GM19452 (cell line): Measurements from ENCODE around the gene MMP23B.

Experiments
- ATAC-seq: cut with Tn5 transposase; IDR thresholded peaks from one replicate; pipeline ENCODE4 v1.9.1; 2021; ENCODE audit not compliant: unreplicated experiment

The MMP23B gene

DNA sequence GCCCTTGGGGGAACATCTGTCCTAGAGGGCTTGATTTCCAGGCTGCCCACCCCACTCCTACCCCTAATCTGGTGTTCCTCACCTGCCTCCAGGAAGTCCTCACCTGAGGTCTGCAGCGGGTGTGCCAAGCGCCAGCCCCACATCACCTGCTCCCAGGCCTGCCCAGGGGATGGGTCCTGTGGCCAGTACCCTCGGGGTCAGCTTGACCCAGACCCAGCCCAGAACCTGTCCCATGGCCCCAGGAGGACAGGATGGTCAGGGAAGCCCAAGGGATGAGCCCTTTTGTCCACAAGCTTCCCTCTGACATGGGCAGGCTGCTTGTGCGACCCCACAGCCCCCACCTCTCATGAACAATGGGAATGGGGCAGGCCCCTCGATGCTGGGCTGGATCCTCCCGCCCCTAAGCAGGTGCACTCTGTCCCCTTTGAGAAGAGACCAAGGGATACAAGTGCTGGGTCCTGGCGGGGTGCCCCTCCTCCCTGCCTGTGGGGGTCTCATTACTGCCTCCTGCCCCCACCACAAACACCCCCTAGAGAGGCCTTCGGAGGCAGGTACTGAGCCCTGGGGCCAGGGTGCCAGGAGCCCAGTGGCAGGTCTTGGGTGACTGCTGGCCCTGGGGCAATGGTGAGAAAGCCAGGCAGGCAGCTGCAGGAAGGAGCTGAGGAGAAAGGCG lies 13.4 kb upstream of the MMP23B start:
- ATAC-seq = no peak

DNA sequence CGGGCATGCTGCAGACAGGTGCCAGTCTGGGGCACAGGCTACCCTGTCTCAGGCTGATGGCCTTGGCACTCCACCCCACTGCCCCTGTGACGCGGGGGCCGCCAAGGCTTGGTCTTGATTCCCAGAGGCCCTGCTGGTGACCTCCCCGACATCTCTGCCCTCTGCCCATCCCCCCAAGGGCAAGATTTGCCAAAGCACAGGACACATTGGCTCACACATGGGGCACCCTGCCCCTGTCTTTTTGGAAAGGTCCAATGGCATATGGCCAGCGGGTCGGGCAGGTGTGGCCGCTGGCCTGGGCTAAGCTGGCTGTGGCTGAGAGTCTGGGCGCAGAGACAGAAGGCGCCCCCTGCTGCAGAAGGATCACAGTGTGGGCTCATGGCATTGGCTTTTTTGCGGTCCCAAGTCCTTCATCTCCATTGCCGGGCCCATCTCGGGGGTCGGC lies 12.0 kb upstream of the MMP23B start:
- no peak for ATAC-seq

DNA sequence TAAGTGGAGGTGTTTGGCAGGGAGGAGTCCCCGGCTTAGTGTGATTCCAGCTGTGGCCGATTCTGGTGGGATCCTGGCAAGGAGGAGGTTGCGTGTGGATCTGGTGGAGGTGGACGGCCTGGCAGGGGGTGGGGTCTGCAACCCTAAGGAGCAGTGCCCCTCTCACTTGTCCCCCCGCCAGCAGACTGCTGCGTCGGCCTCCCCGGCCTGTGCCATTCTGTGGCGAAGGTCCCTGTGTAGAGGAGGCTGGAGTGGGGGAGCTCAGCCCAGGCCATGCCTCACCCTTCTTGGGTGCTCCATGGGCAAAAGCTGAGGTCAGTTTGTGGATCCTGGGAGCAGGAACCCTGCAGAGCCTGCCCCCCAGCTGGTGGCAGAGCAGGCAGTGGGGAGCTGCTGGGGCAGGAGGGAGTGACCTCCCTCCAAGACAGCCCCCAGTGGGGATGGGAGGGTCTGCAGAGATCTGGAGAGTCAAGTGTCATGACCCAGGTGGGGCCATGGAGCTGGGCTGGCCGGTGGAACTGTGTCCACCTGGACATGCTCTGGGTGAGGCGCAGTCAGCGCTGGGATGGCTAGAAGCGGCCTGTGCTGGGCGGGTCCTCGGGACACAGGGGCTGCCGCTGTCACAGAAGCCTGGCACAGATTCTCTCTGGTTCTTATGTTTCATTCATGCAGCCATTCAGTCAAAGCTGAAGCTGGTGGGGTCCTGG lies 11.4 kb upstream of the MMP23B start:
- no peak for ATAC-seq

DNA sequence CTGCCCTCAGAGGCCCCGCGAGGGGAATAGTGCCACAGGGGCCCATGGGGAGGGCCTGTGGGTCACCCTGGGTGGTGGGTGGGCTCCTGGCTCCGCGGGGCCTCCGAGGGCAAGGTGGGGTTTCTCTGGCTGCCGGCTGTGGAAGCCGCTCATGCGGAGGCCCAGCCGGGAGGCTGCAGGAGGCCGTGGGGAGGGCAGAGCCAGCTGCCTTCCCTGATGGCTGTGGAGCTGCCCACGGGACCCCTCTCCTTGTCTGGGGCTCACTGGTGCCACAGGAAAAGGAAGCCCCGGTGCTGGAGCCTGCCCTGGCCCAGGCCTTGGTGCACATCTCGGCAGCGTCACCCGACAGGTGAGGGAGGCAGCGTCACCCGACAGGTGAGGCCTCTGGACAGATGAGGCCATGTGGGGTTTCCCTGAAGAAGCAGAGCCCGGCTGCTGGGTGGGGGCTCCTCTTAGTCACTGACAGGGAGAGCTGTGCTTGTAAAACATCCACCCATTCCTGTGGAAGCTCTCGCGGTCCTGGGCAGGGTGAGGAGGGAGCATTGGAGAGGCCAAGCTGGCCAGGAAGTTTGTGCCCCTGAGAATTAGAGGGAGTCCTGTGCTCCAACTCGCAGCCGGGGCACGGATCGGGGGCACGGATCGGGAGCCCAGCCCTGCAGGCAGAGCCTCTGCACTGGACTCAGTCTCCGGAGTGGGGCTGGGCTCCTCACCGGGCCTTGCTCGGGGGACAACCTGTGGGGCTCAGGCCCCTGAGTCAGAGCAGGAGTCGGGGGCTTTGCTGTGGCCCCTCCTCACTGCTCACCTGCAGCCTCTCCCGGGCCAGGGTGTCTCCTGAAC lies 10.6 kb upstream of the MMP23B start:
- no peak for ATAC-seq

DNA sequence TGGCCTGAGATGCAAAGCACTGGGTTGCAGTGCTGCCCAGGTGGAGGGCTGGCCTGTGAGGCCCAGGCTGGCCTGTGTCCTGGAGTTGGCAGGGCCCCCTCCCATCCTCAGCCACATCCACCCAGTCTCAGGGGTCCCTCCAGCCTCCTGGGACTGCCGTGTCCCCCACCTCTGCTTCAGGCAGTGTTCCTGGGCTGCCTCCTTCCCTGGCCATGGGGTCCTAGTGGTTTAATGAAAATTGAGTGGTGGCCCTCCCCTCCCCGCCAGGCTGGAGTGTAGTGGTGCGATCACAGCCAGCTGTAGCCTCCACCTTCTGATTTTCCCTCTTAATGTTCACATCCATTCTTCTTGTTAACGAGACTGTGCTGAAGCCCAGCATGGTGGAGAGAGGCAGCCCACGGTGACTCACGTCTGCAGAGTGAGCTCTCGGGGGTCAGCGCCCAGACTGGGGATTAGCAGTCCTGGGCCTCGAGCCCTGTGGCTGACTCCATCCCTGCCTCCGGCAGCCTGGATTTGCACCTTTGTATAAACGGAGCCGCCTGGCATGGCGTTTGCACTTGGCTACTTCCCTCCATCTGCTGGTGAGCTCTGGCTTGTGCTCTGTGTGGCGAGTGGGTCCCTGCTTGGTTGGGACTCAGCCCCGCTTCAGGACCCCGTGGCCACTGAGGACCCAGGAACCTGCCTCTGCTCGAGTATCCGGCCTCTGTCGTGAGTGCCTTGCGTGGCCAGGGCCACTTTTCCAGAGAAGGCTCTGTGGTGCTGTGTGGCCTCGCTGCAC lies 9.8 kb upstream of the MMP23B start:
- no peak for ATAC-seq

DNA sequence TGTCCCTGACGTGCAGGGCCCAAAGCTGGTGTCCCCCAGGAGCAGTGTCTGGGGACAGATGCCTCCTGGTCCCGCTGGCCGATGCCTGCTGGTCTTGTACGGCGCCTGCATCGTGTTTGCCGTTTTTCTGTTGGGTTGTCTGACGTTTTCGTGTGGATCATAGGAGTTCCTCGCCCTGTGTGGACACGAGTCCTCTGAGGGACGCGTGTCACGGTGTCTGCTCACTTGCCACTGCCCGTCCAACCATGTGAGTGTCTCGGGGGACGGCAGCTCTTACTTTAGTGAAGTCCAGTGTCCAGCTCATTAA lies 9.2 kb upstream of the MMP23B start:
- no peak for ATAC-seq

DNA sequence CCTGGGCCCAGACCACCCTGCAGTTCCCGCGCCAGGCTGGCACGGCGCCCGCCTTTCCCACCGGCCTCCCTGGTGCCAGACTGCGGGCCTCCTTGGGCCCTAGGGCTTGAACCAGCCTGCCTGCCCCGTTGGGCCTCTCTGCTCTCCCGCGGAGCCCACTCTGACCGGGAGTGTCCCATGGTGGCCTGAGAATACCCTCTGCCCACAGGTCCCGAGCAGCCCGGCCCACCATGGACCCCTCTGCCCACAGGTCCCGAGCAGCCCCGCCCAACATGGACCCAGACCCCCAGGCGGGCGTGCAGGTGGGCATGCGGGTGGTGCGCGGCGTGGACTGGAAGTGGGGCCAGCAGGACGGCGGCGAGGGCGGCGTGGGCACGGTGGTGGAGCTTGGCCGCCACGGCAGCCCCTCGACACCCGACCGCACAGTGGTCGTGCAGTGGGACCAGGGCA lies 8.8 kb upstream of the MMP23B start:
- no peak for ATAC-seq

DNA sequence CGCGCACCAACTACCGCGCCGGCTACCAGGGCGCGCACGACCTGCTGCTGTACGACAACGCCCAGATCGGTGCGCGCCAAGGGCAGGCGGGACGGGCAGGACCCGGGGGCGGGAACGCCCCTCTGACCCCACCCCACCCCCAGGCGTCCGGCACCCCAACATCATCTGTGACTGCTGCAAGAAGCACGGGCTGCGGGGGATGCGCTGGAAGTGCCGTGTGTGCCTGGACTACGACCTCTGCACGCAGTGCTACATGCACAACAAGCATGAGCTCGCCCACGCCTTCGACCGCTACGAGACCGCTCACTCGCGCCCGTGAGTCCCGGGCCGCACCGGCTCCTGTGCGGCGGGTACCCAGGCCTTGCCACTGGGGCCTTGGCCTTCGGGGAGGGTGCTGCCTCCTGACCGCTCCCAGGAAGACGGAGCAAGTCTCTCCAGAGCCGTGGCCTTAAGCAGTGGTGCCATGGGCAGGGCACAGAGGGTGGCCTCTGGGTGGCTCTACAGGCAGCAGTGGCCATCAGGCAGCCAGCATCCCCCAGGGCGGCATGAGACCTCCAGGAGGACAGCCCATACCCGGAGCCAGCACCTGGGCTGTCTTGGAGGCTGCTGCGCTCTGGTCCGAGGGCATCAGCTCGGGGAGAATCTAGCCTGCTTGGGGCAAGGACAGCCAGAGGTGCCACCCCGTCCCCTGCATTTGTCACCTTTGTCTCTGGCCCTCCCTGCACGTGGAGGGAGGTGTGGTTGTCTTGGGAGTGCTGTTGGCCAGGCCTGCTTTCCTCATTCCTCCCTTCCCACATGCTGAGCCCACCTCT lies 8.1 kb upstream of the MMP23B start:
- no peak for ATAC-seq

DNA sequence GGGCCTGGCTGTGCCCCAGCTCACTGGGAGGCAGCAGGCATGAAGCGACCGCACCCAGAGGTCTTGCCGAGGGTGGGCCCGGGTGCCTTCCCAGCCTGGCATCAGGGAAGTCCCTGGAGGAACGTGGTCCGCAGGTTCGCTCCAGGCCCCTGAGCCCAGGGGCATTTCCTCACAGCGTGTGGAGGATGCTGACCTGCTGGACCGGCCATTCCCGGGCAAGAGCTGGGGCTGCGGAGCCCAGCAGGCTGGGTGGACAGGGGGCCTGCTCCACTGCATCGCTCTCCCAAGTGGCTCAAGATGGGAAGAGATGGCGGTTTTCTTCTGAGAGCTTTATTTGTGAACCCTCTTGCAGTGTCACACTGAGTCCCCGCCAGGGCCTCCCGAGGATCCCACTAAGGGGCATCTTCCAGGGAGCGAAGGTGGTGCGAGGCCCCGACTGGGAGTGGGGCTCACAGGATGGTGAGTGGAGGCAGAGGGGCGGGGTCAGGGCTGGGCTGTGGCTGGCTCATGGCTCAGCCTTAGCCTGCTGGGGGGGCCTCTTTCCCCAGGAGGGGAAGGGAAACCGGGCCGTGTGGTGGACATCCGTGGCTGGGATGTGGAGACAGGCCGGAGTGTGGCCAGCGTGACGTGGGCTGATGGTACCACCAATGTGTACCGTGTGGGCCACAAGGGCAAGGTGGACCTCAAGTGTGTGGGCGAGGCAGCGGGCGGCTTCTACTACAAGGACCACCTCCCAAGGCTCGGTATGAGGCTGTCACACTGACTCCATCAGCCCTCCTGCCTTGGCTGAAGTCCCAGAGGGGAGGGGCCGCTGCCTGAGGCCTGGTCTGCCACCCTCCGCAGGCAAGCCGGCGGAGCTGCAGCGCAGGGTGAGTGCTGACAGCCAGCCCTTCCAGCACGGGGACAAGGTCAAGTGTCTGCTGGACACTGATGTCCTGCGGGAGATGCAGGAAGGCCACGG lies 7.2 kb upstream of the MMP23B start:
- ATAC-seq = no peak

DNA sequence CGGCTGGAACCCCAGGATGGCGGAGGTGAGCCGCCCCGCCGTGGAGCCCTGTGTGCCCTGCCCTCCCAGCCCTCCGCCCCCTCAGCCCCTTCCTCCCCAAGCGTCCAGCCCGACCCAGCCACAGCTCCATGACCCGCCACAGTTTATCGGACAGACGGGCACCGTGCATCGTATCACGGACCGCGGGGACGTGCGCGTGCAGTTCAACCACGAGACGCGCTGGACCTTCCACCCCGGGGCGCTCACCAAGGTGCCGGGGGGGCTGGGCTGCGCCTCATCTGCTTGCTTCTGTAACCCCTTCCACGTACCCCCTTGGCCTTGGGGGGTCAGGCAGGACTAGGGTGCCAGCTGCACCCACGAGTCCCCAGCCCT lies 6.6 kb upstream of the MMP23B start:
- ATAC-seq = no peak

DNA sequence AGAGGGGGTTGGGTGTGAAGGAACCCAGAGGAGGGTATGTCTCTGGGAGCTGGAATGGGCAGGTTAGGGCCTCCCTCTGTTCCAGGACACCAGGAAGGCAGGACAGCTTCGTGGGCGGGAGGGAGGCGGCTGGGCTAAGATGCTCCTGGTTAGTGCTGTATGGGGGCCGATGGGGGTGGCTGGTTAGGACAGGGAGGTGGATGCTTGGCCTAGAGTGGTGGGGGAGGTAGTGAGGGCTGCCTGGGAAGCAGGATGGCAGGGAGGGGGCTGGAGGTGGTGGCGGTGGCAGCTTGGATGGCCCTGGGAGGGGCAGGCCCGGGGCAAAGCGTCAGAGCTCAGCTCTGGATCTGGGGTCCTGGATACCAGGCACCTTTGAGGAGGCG lies 6.2 kb upstream of the MMP23B start:
- no peak for ATAC-seq

DNA sequence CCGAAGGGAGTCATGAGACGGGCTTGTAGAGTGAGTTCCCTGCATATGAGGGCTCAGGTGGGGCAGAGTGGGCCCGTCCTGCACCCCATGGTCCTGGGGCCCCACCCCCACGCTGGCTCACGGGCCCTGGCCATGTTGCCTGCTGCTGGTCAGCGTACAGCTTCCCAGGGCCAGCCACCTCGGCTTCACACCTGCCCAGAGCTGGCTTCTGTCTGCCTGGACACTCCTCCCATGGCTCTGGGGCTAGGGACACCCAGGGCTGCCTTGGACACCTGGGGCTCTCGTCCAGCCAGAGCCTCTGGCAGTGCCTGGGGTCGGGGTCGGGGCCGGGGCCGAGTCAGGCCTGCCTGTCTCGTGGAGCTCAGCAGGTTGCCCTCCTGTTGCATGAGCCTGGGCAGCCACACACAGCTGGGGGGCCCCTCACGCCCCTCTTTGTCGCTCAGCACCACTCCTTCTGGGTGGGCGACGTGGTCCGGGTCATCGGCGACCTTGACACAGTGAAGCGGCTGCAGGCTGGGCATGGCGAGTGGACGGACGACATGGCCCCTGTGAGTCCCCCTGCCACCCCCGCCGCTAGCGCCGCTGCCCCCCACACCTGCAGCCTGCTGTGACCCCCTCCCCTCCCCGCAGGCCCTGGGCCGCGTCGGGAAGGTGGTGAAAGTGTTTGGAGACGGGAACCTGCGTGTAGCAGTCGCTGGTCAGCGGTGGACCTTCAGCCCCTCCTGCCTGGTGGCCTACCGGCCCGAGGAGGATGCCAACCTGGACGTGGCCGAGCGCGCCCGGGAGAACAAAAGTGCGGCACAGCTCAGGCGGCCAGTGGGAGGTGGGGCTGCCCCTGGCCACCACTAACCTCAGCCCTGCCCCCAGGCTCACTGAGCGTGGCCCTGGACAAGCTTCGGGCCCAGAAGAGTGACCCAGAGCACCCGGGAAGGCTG lies 5.5 kb upstream of the MMP23B start:
- ATAC-seq = no peak

DNA sequence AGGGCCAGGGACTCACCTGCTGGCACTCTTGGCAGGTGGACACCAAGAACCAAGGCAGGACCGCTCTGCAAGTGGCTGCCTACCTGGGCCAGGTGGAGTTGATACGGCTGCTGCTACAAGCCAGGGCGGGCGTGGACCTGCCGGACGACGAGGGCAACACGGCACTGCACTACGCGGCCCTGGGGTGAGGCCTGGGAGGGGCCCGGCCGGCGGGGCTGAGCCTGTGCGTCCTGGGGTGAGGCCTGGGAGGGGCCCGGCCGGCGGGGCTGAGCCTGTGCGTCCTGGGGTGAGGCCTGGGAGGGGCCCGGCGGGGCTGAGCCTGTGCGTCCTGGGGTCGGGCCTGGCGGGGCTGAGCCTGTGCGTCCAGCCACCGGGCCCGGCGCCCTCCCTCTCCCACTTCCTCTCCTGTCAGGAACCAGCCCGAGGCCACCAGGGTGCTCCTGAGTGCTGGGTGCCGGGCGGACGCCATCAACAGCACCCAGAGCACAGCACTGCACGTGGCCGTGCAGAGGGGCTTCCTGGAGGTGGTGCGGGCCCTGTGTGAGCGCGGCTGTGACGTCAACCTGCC lies 4.6 kb upstream of the MMP23B start:
- ATAC-seq = no peak

DNA sequence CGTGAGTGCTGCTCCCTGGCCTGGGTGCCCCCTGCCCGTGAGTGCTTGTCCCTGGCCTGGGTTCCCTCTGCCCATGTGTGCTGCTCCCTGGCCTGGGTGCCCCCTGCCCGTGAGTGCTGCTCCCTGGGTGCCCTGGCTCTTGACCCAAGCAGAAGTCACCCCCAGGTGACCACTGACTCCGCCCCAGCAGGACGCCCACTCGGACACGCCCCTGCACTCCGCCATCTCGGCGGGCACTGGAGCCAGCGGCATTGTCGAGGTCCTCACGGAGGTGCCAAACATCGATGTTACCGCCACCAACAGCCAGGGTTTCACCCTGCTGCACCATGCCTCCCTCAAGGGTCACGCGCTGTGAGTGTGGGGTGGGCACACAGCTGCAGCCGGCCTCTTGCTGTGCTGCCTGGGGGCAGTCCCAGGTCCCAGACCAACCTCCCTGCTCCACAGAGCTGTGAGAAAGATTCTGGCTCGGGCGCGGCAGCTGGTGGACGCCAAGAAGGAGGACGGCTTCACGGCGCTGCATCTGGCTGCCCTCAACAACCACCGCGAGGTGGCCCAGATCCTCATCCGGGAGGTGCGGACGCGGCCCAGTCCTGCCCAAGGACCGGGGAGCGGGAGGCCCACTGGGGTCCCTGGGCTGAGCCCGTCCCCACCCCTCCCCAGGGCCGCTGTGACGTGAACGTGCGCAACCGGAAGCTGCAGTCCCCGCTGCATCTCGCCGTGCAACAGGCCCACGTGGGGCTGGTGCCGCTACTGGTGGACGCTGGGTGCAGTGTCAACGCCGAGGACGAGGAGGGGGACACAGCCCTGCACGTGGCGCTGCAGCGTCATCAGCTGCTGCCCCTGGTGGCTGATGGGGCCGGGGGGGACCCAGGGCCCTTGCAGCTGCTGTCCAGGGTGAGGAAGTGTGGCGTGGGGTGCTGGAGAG lies 3.9 kb upstream of the MMP23B start:
- ATAC-seq = no peak

DNA sequence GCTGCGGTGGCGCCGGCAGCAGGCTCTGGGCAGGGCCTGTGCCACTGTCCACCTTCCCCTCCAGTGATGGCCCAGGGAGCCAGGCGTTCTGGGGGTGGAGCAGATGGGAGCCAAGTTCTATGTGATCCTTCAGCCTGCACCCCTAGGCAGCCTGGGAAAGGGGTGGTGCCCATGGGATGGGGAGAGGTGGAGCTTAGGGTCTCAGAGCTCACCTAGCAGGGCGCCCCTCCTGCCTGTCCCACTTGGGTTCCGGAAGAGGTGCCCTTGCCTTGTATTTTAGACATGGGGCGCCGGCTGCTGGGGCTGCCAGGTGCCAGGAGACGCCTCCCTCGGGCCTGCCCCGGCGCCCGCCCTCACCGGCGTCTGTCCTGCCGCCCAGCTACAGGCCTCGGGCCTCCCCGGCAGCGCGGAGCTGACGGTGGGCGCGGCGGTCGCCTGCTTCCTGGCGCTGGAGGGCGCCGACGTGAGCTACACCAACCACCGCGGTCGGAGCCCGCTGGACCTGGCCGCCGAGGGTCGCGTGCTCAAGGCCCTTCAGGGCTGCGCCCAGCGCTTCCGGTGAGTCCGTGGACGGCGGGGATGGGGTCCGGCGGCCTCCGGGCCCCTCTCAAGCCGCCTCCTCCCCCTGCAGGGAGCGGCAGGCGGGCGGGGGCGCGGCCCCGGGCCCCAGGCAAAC lies 3.1 kb upstream of the MMP23B start:
- ATAC-seq = no peak

DNA sequence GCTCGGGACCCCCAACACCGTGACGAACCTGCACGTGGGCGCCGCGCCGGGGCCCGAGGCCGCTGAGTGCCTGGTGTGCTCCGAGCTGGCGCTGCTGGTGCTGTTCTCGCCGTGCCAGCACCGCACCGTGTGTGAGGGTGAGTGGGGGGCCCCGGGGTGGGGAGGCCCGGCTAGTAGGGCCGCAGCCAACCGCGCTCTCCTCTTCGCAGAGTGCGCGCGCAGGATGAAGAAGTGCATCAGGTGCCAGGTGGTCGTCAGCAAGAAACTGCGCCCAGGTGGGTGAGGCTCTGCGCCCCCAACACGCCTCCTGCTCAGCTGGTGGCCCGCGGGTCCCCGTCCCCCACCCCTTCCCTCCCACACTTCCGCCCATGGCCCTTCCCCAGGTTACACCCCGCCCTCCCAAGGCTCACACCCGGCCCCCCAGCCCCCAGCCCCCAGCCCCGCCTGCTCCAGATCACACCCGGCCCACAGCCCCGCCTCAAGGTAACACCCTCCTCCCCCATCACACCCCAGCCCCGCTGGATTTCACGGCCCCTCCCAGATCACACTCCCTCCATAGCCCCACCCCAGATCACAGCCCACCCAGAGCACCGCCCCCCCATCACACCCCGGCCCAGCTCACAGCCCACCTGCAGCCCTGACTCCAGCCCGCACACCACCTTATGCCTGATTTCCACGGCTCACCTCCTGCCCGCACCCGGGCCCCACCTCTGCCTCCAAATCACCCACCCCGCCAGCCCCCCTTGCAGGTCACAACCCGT lies 2.4 kb upstream of the MMP23B start:
- ATAC-seq = no peak
